ENCODE measurements around the gene AMH.

The AMH gene

DNA sequence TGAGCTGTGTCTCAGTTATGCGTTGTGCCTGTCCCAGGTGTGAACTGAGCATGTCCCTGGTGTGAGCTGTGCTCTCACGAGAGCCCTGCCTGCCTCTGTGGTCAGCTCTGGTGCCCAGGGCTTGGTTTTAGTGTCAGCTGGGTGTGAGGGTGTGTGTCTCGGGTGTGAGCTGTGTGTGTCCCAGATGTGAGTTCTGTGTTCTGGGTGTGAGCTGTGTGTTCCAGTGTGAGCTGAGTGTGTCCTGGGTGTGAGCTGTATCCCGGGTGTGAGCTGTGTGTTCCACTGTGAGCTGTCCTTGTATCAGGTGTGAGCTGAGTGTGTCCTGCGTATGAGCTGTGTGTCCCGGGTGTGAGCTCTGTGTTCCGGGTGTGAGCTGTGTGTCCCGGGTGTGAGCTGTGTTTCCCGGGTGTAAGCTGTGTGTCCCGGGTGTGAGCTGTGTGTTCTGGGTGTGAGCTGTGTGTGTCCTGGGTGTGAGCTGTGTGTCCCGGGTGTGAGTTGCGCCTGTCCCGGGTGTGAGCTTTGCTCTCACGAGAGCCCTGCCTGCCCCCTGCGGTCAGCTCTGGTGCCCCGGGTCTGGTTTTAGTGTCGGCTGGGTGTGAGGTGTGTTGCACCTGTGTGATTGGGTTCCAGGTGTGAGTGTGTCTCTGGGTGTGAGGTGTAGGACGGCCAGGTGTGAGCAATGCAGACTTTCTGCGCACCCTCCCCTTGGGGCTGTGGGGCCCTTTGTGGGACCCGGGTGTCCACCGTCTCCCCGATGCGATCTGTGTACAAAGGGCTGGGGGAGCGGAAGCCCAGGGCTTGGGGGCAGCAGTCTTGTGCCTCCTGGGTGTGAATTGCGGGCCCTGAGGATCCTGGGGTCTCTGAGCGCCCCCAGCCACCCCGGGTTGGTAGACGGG is 39.9 kb downstream of the AMH start:
- DNase-seq = no peak

DNA sequence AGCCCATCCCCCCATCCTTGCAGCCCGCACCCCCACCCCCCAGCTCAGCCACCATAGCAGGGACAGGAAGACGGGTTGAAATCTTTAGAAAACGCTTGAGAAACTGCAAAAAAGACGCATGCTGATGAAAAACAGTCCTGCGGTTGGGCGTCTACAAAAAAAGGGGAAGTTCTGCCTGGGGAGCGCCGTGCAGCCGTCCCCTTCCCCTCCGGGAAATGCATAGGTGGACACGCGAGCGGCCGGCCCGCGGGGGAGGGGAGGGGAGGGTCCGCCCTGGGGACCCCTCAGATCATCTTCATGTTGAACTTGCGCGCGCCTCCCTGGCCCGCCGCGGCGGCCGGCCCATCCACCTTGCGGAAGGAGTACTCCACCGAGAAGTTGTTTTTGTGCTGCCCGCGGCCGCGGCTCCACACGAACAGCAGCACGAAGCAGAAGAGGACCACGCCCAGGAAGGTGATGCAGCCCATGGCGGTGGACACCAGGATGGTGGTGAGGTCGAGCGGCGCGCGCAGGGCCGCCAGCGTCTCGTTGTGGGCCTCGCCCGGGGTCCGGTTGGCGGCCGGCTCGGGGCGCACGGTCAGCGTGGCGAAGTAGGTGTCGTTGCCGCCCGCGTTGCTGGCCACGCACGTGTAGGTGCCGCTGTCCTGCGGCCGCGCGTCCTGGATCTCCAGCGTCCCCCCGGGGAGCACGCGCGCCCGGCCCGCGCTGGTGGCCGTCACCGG is 40.8 kb downstream of the AMH start:
- DNase-seq = peak in 2 of 4 experiments; percentile 57 to 58

DNA sequence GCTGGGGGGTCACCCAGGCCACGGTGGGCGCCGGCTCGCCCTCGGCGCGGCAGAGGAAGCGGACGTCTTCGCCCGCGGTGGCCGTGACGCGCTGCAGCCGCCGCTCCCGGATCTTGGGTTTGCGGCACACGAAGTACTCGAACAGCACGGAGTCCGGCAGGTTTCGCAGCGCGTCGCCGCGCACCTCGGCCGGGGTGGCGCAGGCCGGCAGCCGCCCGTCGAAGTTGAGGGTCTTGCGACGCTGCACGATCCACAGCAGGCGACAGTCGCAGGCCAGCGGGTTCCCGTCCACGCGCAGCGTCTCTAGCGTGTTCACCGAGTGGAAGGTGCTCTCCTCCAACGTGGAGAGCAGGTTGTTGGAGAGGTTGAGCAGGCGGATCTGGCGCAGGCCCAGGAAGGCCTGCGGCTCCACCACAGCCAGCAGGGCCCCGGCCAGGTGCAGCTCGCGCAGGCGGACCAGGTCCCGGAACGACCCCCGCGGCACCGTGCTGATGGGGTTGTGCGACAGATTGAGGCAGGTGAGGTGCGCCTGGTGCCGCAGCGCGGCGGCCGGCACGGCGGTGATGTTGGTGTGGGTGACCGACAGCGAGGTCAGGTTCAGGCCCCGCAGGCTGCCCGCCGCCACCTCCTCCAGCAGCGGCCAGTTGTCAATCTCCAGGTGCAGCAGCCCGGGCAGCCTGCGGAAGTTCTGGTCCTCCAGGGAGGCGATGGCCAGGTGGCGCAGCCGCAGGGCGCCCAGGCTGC is 41.5 kb downstream of the AMH start:
- DNase-seq = no peak

DNA sequence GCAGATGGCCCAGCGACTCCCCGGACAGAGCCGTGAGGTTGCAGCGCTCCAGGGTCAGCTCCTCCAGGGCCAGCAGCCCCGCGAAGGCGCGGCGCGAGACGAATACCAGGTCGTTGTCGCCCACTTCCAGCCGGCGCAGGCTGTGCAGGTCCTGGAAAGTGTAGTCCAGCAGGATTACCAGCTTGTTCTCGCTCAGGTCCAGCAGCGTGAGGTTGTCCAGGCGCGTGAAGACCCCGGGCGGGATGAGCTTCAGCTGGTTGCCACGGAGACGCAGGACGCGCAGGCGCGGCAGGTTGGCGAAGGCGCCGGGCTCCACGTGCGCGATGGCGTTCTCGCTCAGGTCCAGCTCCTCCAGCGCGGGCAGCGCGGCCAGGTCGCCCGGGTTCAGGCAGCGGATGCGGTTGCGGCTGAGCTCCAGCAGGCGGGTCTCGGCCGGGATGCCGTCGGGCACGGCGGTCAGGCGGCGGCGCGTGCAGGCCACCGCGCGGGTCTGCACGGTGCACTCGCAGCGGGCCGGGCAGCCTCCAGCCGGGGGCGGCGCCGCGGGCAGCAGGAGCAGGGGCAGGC is 42.1 kb downstream of the AMH start:
- DNase-seq = no peak

DNA sequence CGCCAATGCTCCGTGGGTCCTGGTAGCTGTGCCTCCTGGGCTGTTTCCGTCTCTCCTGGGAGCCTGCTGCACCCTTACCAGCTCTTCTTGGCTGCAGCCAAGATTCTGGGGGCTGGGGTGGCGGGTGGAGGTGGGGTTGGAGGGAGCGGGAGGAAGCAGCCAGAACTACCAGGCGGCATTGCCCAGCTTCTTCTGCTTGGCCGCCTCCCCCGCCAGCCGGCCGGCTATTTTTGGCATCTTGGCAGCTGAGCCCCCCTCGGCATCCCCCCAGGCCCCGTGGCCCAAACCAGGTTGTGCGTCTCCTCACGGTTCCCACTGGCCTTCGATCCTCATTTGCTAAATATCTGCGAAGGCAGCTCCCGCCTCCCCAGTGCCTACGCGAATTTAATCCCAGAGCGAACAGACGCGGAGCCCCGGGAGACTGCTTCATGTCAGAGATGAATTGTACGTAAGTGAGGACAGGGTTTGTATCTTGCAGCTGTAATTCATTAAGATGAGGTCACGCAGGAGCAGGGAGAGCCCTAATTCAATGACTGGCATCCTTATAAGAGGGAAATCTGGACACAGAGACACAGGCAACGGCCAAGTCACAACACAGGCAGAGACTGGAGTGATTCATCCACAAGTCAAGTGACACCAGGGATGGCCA is 45.7 kb downstream of the AMH start:
- no peak for DNase-seq

DNA sequence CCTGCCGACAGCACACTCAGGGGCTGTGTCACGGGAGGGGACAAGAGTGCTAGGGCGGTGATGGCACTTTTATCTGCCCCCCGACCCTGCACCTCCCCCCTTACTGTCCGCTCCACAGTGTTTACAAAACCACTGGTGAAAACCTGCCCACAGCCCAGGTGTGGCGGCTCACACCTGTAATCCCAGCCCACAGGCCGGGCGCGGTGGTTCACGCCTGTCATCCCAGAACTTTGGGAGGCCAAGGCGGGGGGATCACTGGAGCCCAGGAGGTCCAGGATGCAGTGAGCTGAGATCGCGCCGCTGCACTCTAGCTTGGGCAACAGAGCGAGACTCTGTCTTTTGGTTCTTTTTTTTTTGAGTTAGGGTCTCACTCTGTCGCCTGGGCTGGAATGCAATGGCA is 47.0 kb downstream of the AMH start:
- DNase-seq = no peak

DNA sequence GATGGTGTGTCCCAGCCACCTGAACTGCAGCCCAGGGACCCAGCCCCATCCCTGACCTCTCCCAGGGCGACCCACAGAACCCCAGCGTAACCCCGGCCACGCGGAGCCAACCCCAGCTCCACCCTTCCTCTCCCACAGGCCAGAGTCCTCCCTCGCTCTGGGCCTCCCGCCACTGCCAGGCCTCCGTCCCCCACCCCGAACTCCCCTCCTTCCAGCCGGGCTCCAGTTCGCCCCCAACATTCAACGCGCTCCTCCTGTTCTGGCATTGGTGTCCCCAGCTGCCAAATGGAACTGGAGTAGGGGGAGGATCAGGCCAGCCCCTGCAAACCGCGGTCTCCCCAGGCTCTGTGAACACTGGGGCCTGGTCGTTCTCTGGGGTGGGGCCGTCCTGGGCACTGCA is 51.4 kb downstream of the AMH start:
- DNase-seq = no peak

Measured in activated CD4-positive, CD25-positive, alpha-beta regulatory T cell (primary cell).